CD14-positive monocyte (primary cell): ENCODE data around the gene CCDC102B. TPM values are rescaled to one million over a fixed set of nuclear protein-coding genes. Genes with fewer than 3 reads are reported as not detected.

ENCODE experiments used
- DNase-seq, 3 donors: peaks; one replicate each; pipeline ENCODE4 v3.0.0-alpha.2; 2011 to 2022
- H2AFZ ChIP-seq: 2 replicates; pipeline ENCODE4 v1.6.0; 2012; ENCODE audit warnings: mild to moderate bottlenecking, low read depth, low read length, inconsistent platforms; ENCODE audit not compliant: insufficient read depth, poor library complexity, severe bottlenecking
- H3K27ac ChIP-seq, 2 donors: 1 replicate in 1 of 2; 2 replicates in 1 of 2; pipeline ENCODE4 v1.5.1; 2012 to 2013; ENCODE audit warnings: low read length in 2 of 2, control low read depth in 1 of 2, inconsistent platforms in 1 of 2, low read depth in 1 of 2, mild to moderate bottlenecking in 1 of 2
- H3K27me3 ChIP-seq, 2 donors: one replicate each; pipeline versions ENCODE4 v1.6.0 to v1.6.1; 2011 to 2013; ENCODE audit warnings: low read length in 2 of 2; ENCODE audit not compliant: control insufficient read depth in 2 of 2, insufficient read depth in 2 of 2
- H3K36me3 ChIP-seq, 2 donors: replicated peaks in 1 of 2; 1 replicate in 1 of 2; 2 replicates in 1 of 2; pipeline versions ENCODE4 v1.5.1 to v1.6.1; 2012 to 2013; ENCODE audit warnings: low read length in 2 of 2, control low read depth in 1 of 2, inconsistent platforms in 1 of 2, mild to moderate bottlenecking in 1 of 2; ENCODE audit not compliant: insufficient read depth in 2 of 2, control insufficient read depth in 1 of 2
- H3K4me1 ChIP-seq, 2 donors: 1 replicate in 1 of 2; 2 replicates in 1 of 2; pipeline versions ENCODE4 v1.5.1 to v1.6.1; 2012 to 2013; ENCODE audit warnings: low read length in 2 of 2, control low read depth in 1 of 2, inconsistent platforms in 1 of 2, mild to moderate bottlenecking in 1 of 2, moderate library complexity in 1 of 2; ENCODE audit not compliant: insufficient read depth in 2 of 2, control insufficient read depth in 1 of 2
- H3K4me2 ChIP-seq: replicated peaks from 2 replicates; pipeline ENCODE3; 2012; ENCODE audit warnings: low read length, moderate library complexity, mild to moderate bottlenecking; ENCODE audit not compliant: poor library complexity, severe bottlenecking; ENCODE audit errors: extremely low read depth
- H3K4me3 ChIP-seq, 3 experiments: fragments of 200-600 bp in 1 of 3; sonication (generic) in 1 of 3; replicated peaks in 1 of 3; 1 replicate in 2 of 3; 2 replicates in 1 of 3; pipeline ENCODE4 v1.5.1; 2011 to 2013; ENCODE audit warnings: low read length in 3 of 3, mild to moderate bottlenecking in 3 of 3, control low read depth in 2 of 3, low read depth in 2 of 3, inconsistent platforms in 1 of 3, moderate library complexity in 1 of 3
- H3K79me2 ChIP-seq: 2 replicates; pipeline ENCODE4 v1.6.0; 2012; ENCODE audit warnings: mild to moderate bottlenecking, control low read depth, inconsistent platforms, low read length, moderate library complexity; ENCODE audit not compliant: insufficient read depth
- H3K9ac ChIP-seq: 2 replicates; pipeline ENCODE4 v1.6.0; 2017; ENCODE audit warnings: low read length, mild to moderate bottlenecking; ENCODE audit not compliant: insufficient read depth, poor library complexity, severe bottlenecking
- H3K9me3 ChIP-seq, 2 donors: replicated peaks in 1 of 2; 1 replicate in 1 of 2; 2 replicates in 1 of 2; pipeline versions ENCODE4 v1.5.1 to v1.6.1; 2012 to 2013; ENCODE audit warnings: low read length in 2 of 2, control low read depth in 1 of 2; ENCODE audit not compliant: control insufficient read depth in 1 of 2, insufficient read depth in 1 of 2
- H4K20me1 ChIP-seq: 2 replicates; pipeline ENCODE4 v1.6.0; 2012; ENCODE audit warnings: mild to moderate bottlenecking, low read length, control low read depth, moderate library complexity; ENCODE audit not compliant: insufficient read depth
- H3K27ac Mint-ChIP-seq, 7 donors: one replicate each; pipeline ENCODE4 v1.8.0; 2020; ENCODE audit warnings: mild to moderate bottlenecking in 7 of 7, mixed read lengths in 7 of 7, moderate library complexity in 6 of 7, inconsistent platforms in 2 of 7
- H3K27me3 Mint-ChIP-seq, 3 donors: one replicate each; pipeline ENCODE4 v1.8.0; 2021 to 2022; ENCODE audit warnings: low read depth in 3 of 3, mild to moderate bottlenecking in 3 of 3, mixed read lengths in 3 of 3, moderate library complexity in 3 of 3, inconsistent platforms in 1 of 3
- H3K36me3 Mint-ChIP-seq, 2 donors: one replicate each; pipeline ENCODE4 v1.8.0; 2020; ENCODE audit warnings: mixed read lengths in 2 of 2, inconsistent platforms in 1 of 2, mild to moderate bottlenecking in 1 of 2
- H3K4me1 Mint-ChIP-seq: one replicate; pipeline ENCODE4 v1.8.0; 2020; ENCODE audit warnings: mild to moderate bottlenecking, mixed read lengths
- H3K4me3 Mint-ChIP-seq, 2 donors: one replicate each; pipeline ENCODE4 v1.8.0; 2020; ENCODE audit warnings: mild to moderate bottlenecking in 2 of 2, mixed read lengths in 2 of 2, moderate library complexity in 1 of 2
- H3K9me3 Mint-ChIP-seq, 7 donors: one replicate each; pipeline ENCODE4 v1.8.0; 2020 to 2022; ENCODE audit warnings: mixed read lengths in 7 of 7, mild to moderate bottlenecking in 6 of 7, moderate library complexity in 6 of 7, inconsistent platforms in 2 of 7
- CTCF ChIP-seq: fragments of 200-600 bp; IDR thresholded peaks from one replicate; pipeline ENCODE4 v1.8.0; 2022; ENCODE audit warnings: antibody characterized with exemption, mild to moderate bottlenecking
- WGBS: methylation state at CpG from one replicate; pipeline ENCODE4 v1.1.5; 2013; ENCODE audit warnings: missing lambda C conversion rate; ENCODE audit not compliant: insufficient coverage; 5-methylcytosine and 5-hydroxymethylcytosine counted together
- intact Hi-C, 2 donors: fragments of 100-400 bp; cut with micrococcal nuclease; formaldehyde crosslinking; loops; one replicate each; pipeline versions ENCODE4 v1.15.0 to v1.15.1; 2023
- polyA plus RNA-seq, 3 donors: library from polyadenylated mRNA; depleted of rRNA in 1 of 3; unstranded in 2 of 3; stranded (reverse) in 1 of 3; fragments of 300-500 nt in 2 of 3; fragments of >200 nt in 1 of 3; fragmentation: Illumina TruSeq in 2 of 3; gene quantifications; 1 replicate in 2 of 3; 2 replicates in 1 of 3; pipeline ENCODE4 v1.2.3, GENCODE V29; 2012 to 2021

The CCDC102B gene
- polyA plus RNA-seq, 3 donors: 0.34 to 1.4 TPM; not detected in 1

- H3K4me3 ChIP-seq: no peak overlapping the region
- intact Hi-C loops: no loop called here
- H3K27ac ChIP-seq: no peak overlapping the region
- Mint-ChIP-seq H3K36me3 (no peaks in the 10 kb centered on the region), H3K4me1 (no peaks in the 10 kb centered on the region), H3K27me3 (no peaks in the 10 kb centered on the region), H3K27ac (no peak overlapping the region), H3K9me3 (peaks cover 0 to 3% (median 0%) of the 10 kb centered on the region in 7 donors), H3K4me3 (no peak overlapping the region)
- no peak for DNase-seq
- H3K79me2 ChIP-seq: no peaks in the 10 kb centered on the region
- no peaks in the 10 kb centered on the region for H4K20me1 ChIP-seq
- H3K27me3 ChIP-seq: no peaks in the 10 kb centered on the region
- no peaks in the 10 kb centered on the region for H3K9me3 ChIP-seq
- H2AFZ ChIP-seq: no peak overlapping the region
- WGBS: no CpG with 5 or more reads among the region's 1 CpG
- H3K4me1 ChIP-seq: no peaks in the 10 kb centered on the region
- H3K9ac ChIP-seq: no peak overlapping the region
- TF ChIP-seq CTCF: no peak
- H3K4me2 ChIP-seq: no peak overlapping the region
- no peaks in the 10 kb centered on the region for H3K36me3 ChIP-seq
These were observed 224.5 kb downstream of the CCDC102B start for GRCh38 chr18:69022426-69022825.

GRCh38 chr18:69031571-69031970, 233.7 kb downstream of the CCDC102B start:
- H3K27me3 ChIP-seq: no peaks in the 10 kb centered on the region
- H3K9me3 ChIP-seq: no peaks in the 10 kb centered on the region
- Mint-ChIP-seq H3K4me3 (no peak overlapping the region), H3K4me1 (no peaks in the 10 kb centered on the region), H3K9me3 (peaks cover 0 to 2% (median 0%) of the 10 kb centered on the region in 7 donors), H3K27ac (no peak overlapping the region), H3K36me3 (no peaks in the 10 kb centered on the region), H3K27me3 (no peaks in the 10 kb centered on the region)
- no peaks in the 10 kb centered on the region for H3K79me2 ChIP-seq
- WGBS: no CpG with 5 or more reads among the region's 1 CpG
- intact Hi-C loops: no loop called here
- no peaks in the 10 kb centered on the region for H3K4me1 ChIP-seq
- no peak overlapping the region for H3K27ac ChIP-seq
- H2AFZ ChIP-seq: no peak overlapping the region
- no peak overlapping the region for H3K4me2 ChIP-seq
- H3K4me3 ChIP-seq: no peak overlapping the region
- H3K9ac ChIP-seq: no peak overlapping the region
- no peak for TF ChIP-seq CTCF
- no peaks in the 10 kb centered on the region for H4K20me1 ChIP-seq
- no peaks in the 10 kb centered on the region for H3K36me3 ChIP-seq
- no peak for DNase-seq
